GM12878 (cell line): ENCODE results near the gene ZNF276. TPM values are rescaled to one million over a fixed set of nuclear protein-coding genes. Genes with fewer than 3 reads are reported as not detected.

Experiments used
- ATAC-seq: fragments of 200-7000 bp; cut with Tn5 transposase; 3 replicates; pipeline ENCODE4 v1.9.1; 2020; ENCODE audit warnings: mild to moderate bottlenecking, moderate library complexity
- BruUV-seq: library from RNA; stranded (reverse); fragments of 400-500 nt; replicated peaks from 2 replicates; lab custom pipeline; 2021; lab: Mats Ljungman, UMichigan
- CTCF ChIA-PET: fragments of 300-600 bp; sonication (Branson Sonifier 250); formaldehyde crosslinking; extraction: SDS; loops from one replicate; lab custom pipeline; 2021; ENCODE audit warnings: inconsistent platforms; lab: Yijun Ruan, JAX
- POLR2A ChIA-PET: fragments of 350-600 bp; formaldehyde crosslinking; extraction: SDS; loops from one replicate; lab custom pipeline; 2021; ENCODE audit warnings: inconsistent platforms; lab: Charles Lee
- RAD21 ChIA-PET: fragments of 300-600 bp; sonication (Branson Sonifier 250); formaldehyde crosslinking; loops from one replicate; lab custom pipeline; 2023; ENCODE audit warnings: antibody characterized with exemption; ENCODE audit not compliant: unreplicated experiment; lab: Charles Lee
- SMC1A ChIA-PET: fragments of 300-600 bp; sonication (Branson Sonifier 250); formaldehyde crosslinking; loops from one replicate; lab custom pipeline; 2023; ENCODE audit not compliant: unreplicated experiment, uncharacterized antibody; lab: Charles Lee
- DNase-seq: peaks from one replicate; pipeline ENCODE4 v3.0.0-alpha.2; 2011; ENCODE audit warnings: low read depth, low spot score
- FAIRE-seq: peaks from 3 replicates; lab custom pipeline; 2011; peaks lifted over from hg19 to GRCh38; lab: Jason Lieb, UNC
- H2AFZ ChIP-seq: 2 replicates; pipeline ENCODE4 v1.6.0; 2011; ENCODE audit warnings: low read depth, low read length, control low read depth; ENCODE audit not compliant: control insufficient read depth
- H3K27ac ChIP-seq: 2 replicates; pipeline ENCODE4 v1.5.1; 2011; ENCODE audit warnings: control low read depth; ENCODE audit not compliant: control insufficient read depth, insufficient read depth
- H3K27me3 ChIP-seq, 2 experiments: replicated peaks in 1 of 2; 2 replicates each; pipeline versions ENCODE4 v1.6.0 to v1.6.1; 2011; ENCODE audit warnings: low read length in 1 of 2; ENCODE audit not compliant: control insufficient read depth in 2 of 2, insufficient read depth in 2 of 2
- H3K36me3 ChIP-seq, 2 experiments: 2 replicates each; pipeline ENCODE4 v1.5.1; 2011; ENCODE audit warnings: low read length in 1 of 2; ENCODE audit not compliant: control insufficient read depth in 2 of 2, insufficient read depth in 2 of 2
- H3K4me1 ChIP-seq: 2 replicates; pipeline ENCODE4 v1.6.1; 2011; ENCODE audit warnings: mild to moderate bottlenecking, low read length, moderate library complexity, mixed read lengths; ENCODE audit not compliant: control insufficient read depth, insufficient read depth
- H3K4me2 ChIP-seq: 2 replicates; pipeline ENCODE4 v1.6.0; 2011; ENCODE audit warnings: control low read depth; ENCODE audit not compliant: control insufficient read depth, insufficient read depth
- H3K4me3 ChIP-seq: fragments of 200-600 bp; sonication (generic); 2 replicates; pipeline ENCODE4 v1.5.1; 2016
- H3K79me2 ChIP-seq: 2 replicates; pipeline ENCODE4 v1.6.0; 2011; ENCODE audit warnings: low read length; ENCODE audit not compliant: control insufficient read depth, insufficient read depth
- H3K9ac ChIP-seq: 2 replicates; pipeline ENCODE4 v1.8.0; 2011; ENCODE audit warnings: low read length, control low read depth, mixed read lengths; ENCODE audit not compliant: control insufficient read depth, insufficient read depth
- H3K9me3 ChIP-seq: replicated peaks from 3 replicates; pipeline ENCODE4 v1.5.1; 2011; ENCODE audit warnings: mild to moderate bottlenecking, low read length; ENCODE audit not compliant: control insufficient read depth, insufficient read depth
- H4K20me1 ChIP-seq: 2 replicates; pipeline ENCODE4 v1.6.0; 2011; ENCODE audit not compliant: control insufficient read depth, insufficient read depth
- CHD2 ChIP-seq: IDR thresholded peaks from 2 replicates; pipeline ENCODE4 v1.6.1; 2011; ENCODE audit warnings: low read depth, low read length, improper control_type of control experiment, borderline replicate concordance
- ESRRA ChIP-seq: IDR thresholded peaks from 2 replicates; pipeline ENCODE4 v1.6.1; 2012; ENCODE audit warnings: mild to moderate bottlenecking, low read length, improper control_type of control experiment
- EZH2 ChIP-seq: IDR thresholded peaks from 2 replicates; pipeline ENCODE4 v1.6.1; 2012; ENCODE audit warnings: low read depth, mild to moderate bottlenecking, control low read depth, inconsistent platforms, low read length, borderline replicate concordance; ENCODE audit not compliant: control insufficient read depth
- FOS ChIP-seq: IDR thresholded peaks from 3 replicates; pipeline ENCODE4 v1.6.1; 2011; ENCODE audit warnings: borderline replicate concordance; ENCODE audit not compliant: insufficient read length; ENCODE audit errors: extremely low read depth
- GATAD2B ChIP-seq: fragments of 450-650 bp; conservative IDR thresholded peaks from 2 replicates; pipeline ENCODE4 v1.6.1; 2017; ENCODE audit warnings: low read depth, mild to moderate bottlenecking, moderate library complexity
- MXI1 ChIP-seq: fragments of 150-350 bp; IDR thresholded peaks from 2 replicates; pipeline ENCODE4 v1.6.1; 2011; ENCODE audit warnings: low read depth, mild to moderate bottlenecking, inconsistent platforms, low read length, improper control_type of control experiment
- NFXL1 ChIP-seq: fragments of 450-650 bp; IDR thresholded peaks from 2 replicates; pipeline ENCODE4 v1.6.1; 2017; ENCODE audit warnings: antibody characterized with exemption, mild to moderate bottlenecking, borderline replicate concordance
- POLR2A ChIP-seq: IDR thresholded peaks from 2 replicates; pipeline ENCODE4 v1.6.1; 2011; ENCODE audit warnings: low read depth, mild to moderate bottlenecking, low read length
- POLR2AphosphoS5 ChIP-seq: IDR thresholded peaks from 2 replicates; pipeline ENCODE4 v1.6.1; 2011; ENCODE audit warnings: mild to moderate bottlenecking, low read length, inconsistent platforms
- SMARCA5 ChIP-seq: fragments of 450-650 bp; IDR thresholded peaks from 2 replicates; pipeline ENCODE4 v1.6.1; 2017; ENCODE audit warnings: mild to moderate bottlenecking
- WGBS: methylation state at CpG from one replicate; pipeline ENCODE4 v1.1.6; 2016; ENCODE audit warnings: low lambda C conversion rate; ENCODE audit not compliant: insufficient replicate concordance, insufficient coverage; ENCODE audit errors: missing lambda C conversion rate; 5-methylcytosine and 5-hydroxymethylcytosine counted together
- in situ Hi-C: fragments of 300-500 bp; cut with MboI; formaldehyde crosslinking; loops from 9 replicates; pipeline ENCODE4 v1.14.3; 2018; ENCODE audit warnings: mixed read lengths
- intact Hi-C: fragments of 100-400 bp; cut with micrococcal nuclease; formaldehyde crosslinking; loops from one replicate; pipeline ENCODE4 v1.14.2; 2022; ENCODE audit not compliant: unreplicated experiment
- polyA plus RNA-seq, 11 experiments: library from polyadenylated mRNA; depleted of rRNA in 4 of 11; unstranded in 6 of 11; stranded (reverse) in 5 of 11; fragments of >200 nt; fragmentation: Nextera tagmentation in 4 of 11; fragmentation: Illumina TruSeq in 1 of 11; extraction: Ambion mirVana in 4 of 11; extraction: Trizol in 1 of 11; gene quantifications; 1 replicate in 1 of 11; 2 replicates in 10 of 11; pipeline versions ENCODE4 v1.2.1 to v1.2.3, GENCODE V29; 2011 to 2016; ENCODE audit warnings: inconsistent platforms in 2 of 11, missing spikeins in 2 of 11, low read depth in 1 of 11
- total RNA-seq, 4 experiments: library from RNA; depleted of rRNA in 3 of 4; stranded (reverse); fragments of >200 nt in 3 of 4; fragmentation: Illumina TruSeq in 1 of 4; extraction: Trizol in 1 of 4; gene quantifications; 2 replicates each; pipeline versions ENCODE4 v1.2.1 to v1.2.3, GENCODE V29; 2013 to 2021
- TF ChIP-seq, protein P1 (sequence below): fragments of 450-650 bp; formaldehyde crosslinking; IDR thresholded peaks from 2 replicates; pipeline ENCODE4 v1.4.0; 2020; ENCODE audit warnings: mild to moderate bottlenecking, moderate library complexity
- TF ChIP-seq, protein P2 (sequence below): fragments of 450-650 bp; IDR thresholded peaks from 2 replicates; pipeline ENCODE4 v1.6.1; 2018; ENCODE audit warnings: mild to moderate bottlenecking, low read depth, moderate library complexity; ENCODE audit not compliant: partially characterized antibody
- TF ChIP-seq, protein P3 (sequence below): fragments of 450-650 bp; IDR thresholded peaks from 2 replicates; pipeline ENCODE4 v1.6.1; 2016; ENCODE audit warnings: mild to moderate bottlenecking

Gene ZNF276
- total and polyA plus RNA-seq, 10 of the 15 experiments (the other 5 are each of a cell fraction or from before 2014, with no cell fraction given), result 0.27 to 22.7 (median 8.7) TPM

DNA sequence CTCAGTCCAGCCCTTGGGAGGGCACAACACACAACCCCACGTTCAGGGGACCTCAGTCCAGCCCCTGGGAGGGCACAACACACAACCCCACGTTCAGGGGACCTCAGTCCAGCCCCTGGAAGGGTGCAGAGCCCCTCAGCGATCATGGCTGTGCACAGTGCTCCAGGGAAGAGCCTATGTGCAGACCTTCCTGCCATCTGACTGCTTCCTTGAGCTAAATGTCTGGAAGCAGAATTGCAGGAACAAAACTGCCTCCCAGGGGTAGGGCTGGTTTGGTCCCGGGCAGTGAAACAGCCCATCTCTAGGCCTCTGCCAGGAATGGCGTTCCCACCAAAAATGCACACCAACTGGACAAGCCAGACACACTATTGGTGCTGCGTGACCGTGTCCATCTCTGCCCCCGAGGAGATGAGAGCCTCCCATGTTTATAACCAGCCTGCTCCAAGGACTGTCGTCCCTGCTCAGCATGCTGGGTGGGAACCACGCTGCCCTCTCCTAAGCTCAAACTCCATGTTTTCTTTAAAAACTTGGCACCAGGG, 44.0 kb downstream of the ZNF276 start:
- peak; percentile 22 for ATAC-seq
- Histone ChIP-seq H3K9me3 (no peaks in the 10 kb centered on the region), H3K9ac (no peak overlapping the region), H3K4me1 (peaks cover 50% of the 10 kb centered on the region), H3K27me3 (no peaks in the 10 kb centered on the region), H3K4me3 (no peak overlapping the region), H3K79me2 (no peaks in the 10 kb centered on the region), H3K4me2 (peak overlapping the region; percentile 98), H3K27ac (peak overlapping the region; percentile 83), H4K20me1 (no peaks in the 10 kb centered on the region), H3K36me3 (peaks cover 21 to 23% of the 10 kb centered on the region in 2 experiments), H2AFZ (no peak overlapping the region)
- no TSS peak for BruUV-seq
- SMC1A ChIA-PET, result interaction anchor here (1.0 kb wide), 1 partner anchor 59 kb away, joined by 3 read pairs; no protein-coding TSS in a partner anchor
- in situ Hi-C loops (no loop called here), intact Hi-C loops (loop anchor here (2.0 kb wide), 1 partner anchor 45 kb away; the partner anchor contains the start of genes VPS9D1 and ZNF276)
- TF ChIP-seq, protein P1, sequence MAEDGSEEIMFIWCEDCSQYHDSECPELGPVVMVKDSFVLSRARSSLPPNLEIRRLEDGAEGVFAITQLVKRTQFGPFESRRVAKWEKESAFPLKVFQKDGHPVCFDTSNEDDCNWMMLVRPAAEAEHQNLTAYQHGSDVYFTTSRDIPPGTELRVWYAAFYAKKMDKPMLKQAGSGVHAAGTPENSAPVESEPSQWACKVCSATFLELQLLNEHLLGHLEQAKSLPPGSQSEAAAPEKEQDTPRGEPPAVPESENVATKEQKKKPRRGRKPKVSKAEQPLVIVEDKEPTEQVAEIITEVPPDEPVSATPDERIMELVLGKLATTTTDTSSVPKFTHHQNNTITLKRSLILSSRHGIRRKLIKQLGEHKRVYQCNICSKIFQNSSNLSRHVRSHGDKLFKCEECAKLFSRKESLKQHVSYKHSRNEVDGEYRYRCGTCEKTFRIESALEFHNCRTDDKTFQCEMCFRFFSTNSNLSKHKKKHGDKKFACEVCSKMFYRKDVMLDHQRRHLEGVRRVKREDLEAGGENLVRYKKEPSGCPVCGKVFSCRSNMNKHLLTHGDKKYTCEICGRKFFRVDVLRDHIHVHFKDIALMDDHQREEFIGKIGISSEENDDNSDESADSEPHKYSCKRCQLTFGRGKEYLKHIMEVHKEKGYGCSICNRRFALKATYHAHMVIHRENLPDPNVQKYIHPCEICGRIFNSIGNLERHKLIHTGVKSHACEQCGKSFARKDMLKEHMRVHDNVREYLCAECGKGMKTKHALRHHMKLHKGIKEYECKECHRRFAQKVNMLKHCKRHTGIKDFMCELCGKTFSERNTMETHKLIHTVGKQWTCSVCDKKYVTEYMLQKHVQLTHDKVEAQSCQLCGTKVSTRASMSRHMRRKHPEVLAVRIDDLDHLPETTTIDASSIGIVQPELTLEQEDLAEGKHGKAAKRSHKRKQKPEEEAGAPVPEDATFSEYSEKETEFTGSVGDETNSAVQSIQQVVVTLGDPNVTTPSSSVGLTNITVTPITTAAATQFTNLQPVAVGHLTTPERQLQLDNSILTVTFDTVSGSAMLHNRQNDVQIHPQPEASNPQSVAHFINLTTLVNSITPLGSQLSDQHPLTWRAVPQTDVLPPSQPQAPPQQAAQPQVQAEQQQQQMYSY (CRISPR knock-in tag), result no peak
- TF ChIP-seq, protein P2, sequence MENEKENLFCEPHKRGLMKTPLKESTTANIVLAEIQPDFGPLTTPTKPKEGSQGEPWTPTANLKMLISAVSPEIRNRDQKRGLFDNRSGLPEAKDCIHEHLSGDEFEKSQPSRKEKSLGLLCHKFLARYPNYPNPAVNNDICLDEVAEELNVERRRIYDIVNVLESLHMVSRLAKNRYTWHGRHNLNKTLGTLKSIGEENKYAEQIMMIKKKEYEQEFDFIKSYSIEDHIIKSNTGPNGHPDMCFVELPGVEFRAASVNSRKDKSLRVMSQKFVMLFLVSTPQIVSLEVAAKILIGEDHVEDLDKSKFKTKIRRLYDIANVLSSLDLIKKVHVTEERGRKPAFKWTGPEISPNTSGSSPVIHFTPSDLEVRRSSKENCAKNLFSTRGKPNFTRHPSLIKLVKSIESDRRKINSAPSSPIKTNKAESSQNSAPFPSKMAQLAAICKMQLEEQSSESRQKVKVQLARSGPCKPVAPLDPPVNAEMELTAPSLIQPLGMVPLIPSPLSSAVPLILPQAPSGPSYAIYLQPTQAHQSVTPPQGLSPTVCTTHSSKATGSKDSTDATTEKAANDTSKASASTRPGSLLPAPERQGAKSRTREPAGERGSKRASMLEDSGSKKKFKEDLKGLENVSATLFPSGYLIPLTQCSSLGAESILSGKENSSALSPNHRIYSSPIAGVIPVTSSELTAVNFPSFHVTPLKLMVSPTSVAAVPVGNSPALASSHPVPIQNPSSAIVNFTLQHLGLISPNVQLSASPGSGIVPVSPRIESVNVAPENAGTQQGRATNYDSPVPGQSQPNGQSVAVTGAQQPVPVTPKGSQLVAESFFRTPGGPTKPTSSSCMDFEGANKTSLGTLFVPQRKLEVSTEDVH, result no peak
- TF ChIP-seq FOS (no peak), CHD2 (no peak), EZH2 (no peak), GATAD2B (no peak), NFXL1 (no peak), POLR2AphosphoS5 (0 out of 2 replicates have a peak, but pooled peaks have one; percentile 5), ESRRA (no peak), SMARCA5 (0 out of 2 replicates have a peak, but pooled peaks have one; percentile 22), POLR2A (no peak), MXI1 (no peak)
- TF ChIP-seq, protein P3, sequence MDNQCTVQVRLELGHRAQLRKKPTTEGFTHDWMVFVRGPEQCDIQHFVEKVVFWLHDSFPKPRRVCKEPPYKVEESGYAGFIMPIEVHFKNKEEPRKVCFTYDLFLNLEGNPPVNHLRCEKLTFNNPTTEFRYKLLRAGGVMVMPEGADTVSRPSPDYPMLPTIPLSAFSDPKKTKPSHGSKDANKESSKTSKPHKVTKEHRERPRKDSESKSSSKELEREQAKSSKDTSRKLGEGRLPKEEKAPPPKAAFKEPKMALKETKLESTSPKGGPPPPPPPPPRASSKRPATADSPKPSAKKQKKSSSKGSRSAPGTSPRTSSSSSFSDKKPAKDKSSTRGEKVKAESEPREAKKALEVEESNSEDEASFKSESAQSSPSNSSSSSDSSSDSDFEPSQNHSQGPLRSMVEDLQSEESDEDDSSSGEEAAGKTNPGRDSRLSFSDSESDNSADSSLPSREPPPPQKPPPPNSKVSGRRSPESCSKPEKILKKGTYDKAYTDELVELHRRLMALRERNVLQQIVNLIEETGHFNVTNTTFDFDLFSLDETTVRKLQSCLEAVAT, result no peak
- no peak for DNase-seq
- CTCF ChIA-PET, result interaction anchor here (0.7 to 0.9 kb wide), 2 partner anchors 94 to 96 kb away, joined by 3 read pairs; no protein-coding TSS in a partner anchor
- POLR2A ChIA-PET, result interaction anchor here (0.6 kb wide), 1 partner anchor 66 kb away, joined by 3 read pairs; no protein-coding TSS in a partner anchor
- 46% methylated on average over 10 of the region's 10 CpGs for WGBS
- no peak for FAIRE-seq
- RAD21 ChIA-PET, result interaction anchor here (1.1 to 1.9 kb wide), 2 partner anchors 59 to 65 kb away, joined by 3 to 6 read pairs; no protein-coding TSS in a partner anchor
